Cardiac fibroblast (primary cell): Measurements from ENCODE around the gene CLN5.

Experiments used
- DNase-seq, 2 donors: peaks; one replicate each; pipeline versions ENCODE4 v3.0.0 to v3.0.0-alpha.2; 2010; ENCODE audit warnings: low read depth in 2 of 2
- H3K4me3 ChIP-seq, 2 donors: replicated peaks in 1 of 2; 1 replicate in 1 of 2; 2 replicates in 1 of 2; pipeline ENCODE4 v1.5.1; 2011; ENCODE audit warnings: low read depth in 2 of 2, low read length in 2 of 2, mild to moderate bottlenecking in 2 of 2, moderate library complexity in 1 of 2
- TF ChIP-seq, protein P1 (sequence below): IDR thresholded peaks from one replicate; pipeline ENCODE4 v1.5.1; 2011; ENCODE audit warnings: low read depth, mild to moderate bottlenecking, low read length, inconsistent platforms

The CLN5 gene

DNA sequence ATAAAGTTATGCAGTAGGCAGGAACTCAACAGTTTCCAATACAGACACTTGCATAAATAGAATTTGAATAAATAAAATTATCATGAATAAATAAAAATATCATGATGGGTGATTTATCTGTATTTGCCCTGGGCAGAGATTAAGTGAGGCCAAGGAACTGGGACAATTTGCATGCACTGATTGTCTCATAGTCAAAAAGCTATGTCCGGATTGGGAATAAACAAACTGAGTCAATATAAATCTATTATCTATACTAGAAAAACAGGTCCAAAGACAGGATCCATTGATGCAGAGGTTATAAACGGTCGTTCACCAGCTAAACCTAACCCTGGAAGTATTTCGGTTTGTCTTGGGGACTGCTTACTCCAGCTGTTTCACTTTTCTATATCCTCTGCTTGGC, 61.3 kb downstream of the CLN5 start:
- TF ChIP-seq, protein P1, sequence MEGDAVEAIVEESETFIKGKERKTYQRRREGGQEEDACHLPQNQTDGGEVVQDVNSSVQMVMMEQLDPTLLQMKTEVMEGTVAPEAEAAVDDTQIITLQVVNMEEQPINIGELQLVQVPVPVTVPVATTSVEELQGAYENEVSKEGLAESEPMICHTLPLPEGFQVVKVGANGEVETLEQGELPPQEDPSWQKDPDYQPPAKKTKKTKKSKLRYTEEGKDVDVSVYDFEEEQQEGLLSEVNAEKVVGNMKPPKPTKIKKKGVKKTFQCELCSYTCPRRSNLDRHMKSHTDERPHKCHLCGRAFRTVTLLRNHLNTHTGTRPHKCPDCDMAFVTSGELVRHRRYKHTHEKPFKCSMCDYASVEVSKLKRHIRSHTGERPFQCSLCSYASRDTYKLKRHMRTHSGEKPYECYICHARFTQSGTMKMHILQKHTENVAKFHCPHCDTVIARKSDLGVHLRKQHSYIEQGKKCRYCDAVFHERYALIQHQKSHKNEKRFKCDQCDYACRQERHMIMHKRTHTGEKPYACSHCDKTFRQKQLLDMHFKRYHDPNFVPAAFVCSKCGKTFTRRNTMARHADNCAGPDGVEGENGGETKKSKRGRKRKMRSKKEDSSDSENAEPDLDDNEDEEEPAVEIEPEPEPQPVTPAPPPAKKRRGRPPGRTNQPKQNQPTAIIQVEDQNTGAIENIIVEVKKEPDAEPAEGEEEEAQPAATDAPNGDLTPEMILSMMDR = no peak
- DNase-seq = no peak
- no peak overlapping the region for H3K4me3 ChIP-seq
